Right cardiac atrium (tissue), 5 donors: ENCODE results near the gene METTL22. TPM values are rescaled to one million over a fixed set of nuclear protein-coding genes. Genes with fewer than 3 reads are reported as not detected.

Experiments
- ATAC-seq, 2 donors: fragments of 200-7000 bp; cut with Tn5 transposase; one replicate each; pipeline versions ENCODE4 v1.8.0 to v1.9.1; 2020; ENCODE audit warnings: moderate library complexity in 2 of 2, mild to moderate bottlenecking in 1 of 2
- DNase-seq, 3 donors: peaks; one replicate each; pipeline ENCODE4 v3.0.0-alpha.2; 2020
- H3K27ac ChIP-seq: one replicate; pipeline ENCODE4 v1.5.1; 2013; ENCODE audit warnings: mild to moderate bottlenecking, low read length, control low read depth, moderate library complexity
- H3K27me3 ChIP-seq: one replicate; pipeline ENCODE4 v1.6.1; 2013; ENCODE audit not compliant: control insufficient read depth, insufficient read depth
- H3K4me1 ChIP-seq: one replicate; pipeline ENCODE4 v1.6.1; 2013; ENCODE audit warnings: low read length; ENCODE audit not compliant: control insufficient read depth, insufficient read depth
- H3K4me3 ChIP-seq: one replicate; pipeline ENCODE4 v1.5.1; 2013; ENCODE audit warnings: low read length, control low read depth
- H3K9me3 ChIP-seq: one replicate; pipeline ENCODE4 v1.6.1; 2013; ENCODE audit warnings: low read length; ENCODE audit not compliant: control insufficient read depth
- WGBS: extraction: QIAGEN DNeasy Blood & Tissue Kit; methylation state at CpG from one replicate; pipeline ENCODE4 v1.1.7; 2013; 5-methylcytosine and 5-hydroxymethylcytosine counted together
- intact Hi-C, 4 donors: fragments of 100-400 bp; cut with DNase I; formaldehyde crosslinking; loops; one replicate each; pipeline versions ENCODE4 v1.11.0 to v1.14.0; 2022 to 2023
- polyA plus RNA-seq: library from polyadenylated mRNA; stranded (reverse); fragments of 200-250 nt; gene quantifications from one replicate; pipeline ENCODE4 v1.2.3, GENCODE V29; 2013
- total RNA-seq, 4 donors: library from RNA; stranded (reverse); fragmentation: NEBNext Ultra II Directional; extraction: Animal tissue kit (Norgen Biotek cat#: 25700); gene quantifications; one replicate each; pipeline ENCODE4 v1.2.1, GENCODE V29; 2021
- donor health status: healthy with polysubstance abuse.
- donor health status: DM: no; HTN: yes; CAD: no.
- donor health status: DM: no; HTN: no; CAD: no.
- donor health status: DM: no; HTN: yes; CAD: no; lungs with severe emphysema.
- donor health status: DM: yes; HTN: yes; CAD: no.

METTL22 gene
- total and polyA plus RNA-seq, 5 donors, result 26.9 to 37.3 (median 30.0) TPM

DNA sequence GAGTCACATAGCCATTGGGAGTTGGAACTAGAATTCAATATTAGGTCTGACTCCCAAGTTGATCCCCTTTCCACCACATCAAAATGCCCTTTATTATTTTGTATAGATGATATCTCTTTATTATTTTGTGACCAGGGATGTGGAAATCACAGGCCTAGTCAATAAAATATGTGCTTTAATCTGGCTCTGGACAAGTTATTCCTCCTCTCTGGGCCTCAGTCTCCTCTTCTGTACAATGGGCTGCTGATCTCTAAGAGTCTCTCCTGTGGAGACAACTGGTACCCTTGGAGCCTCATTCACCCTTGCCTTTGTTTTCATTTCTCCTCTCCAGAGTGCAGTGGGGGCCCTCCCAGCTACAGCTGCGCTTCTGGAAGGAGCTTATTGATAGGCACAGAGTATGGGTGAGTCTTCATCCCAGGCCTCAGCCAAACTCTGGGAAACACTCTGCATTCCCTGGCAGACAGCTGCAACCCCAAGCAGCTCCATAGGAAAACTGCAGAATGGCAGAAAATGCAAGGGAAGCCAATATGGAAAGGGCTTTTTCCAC is 48.6 kb downstream of the METTL22 start:
- WGBS, result 94% methylated on average over 1 of the region's 1 CpG
- ATAC-seq (no peak), DNase-seq (no peak)
- Histone ChIP-seq H3K4me3 (no peak overlapping the region), H3K4me1 (no peaks in the 10 kb centered on the region), H3K27ac (no peak overlapping the region), H3K9me3 (no peaks in the 10 kb centered on the region), H3K27me3 (no peaks in the 10 kb centered on the region)
- intact Hi-C loops, result loop anchor here in 2 of 4 donors (10.0 kb wide), 2 partner anchors 95 to 125 kb away; partner anchors contain the start of genes PMM2 (in 1 of the 2) and TMEM186 (in 1 of the 2)

DNA sequence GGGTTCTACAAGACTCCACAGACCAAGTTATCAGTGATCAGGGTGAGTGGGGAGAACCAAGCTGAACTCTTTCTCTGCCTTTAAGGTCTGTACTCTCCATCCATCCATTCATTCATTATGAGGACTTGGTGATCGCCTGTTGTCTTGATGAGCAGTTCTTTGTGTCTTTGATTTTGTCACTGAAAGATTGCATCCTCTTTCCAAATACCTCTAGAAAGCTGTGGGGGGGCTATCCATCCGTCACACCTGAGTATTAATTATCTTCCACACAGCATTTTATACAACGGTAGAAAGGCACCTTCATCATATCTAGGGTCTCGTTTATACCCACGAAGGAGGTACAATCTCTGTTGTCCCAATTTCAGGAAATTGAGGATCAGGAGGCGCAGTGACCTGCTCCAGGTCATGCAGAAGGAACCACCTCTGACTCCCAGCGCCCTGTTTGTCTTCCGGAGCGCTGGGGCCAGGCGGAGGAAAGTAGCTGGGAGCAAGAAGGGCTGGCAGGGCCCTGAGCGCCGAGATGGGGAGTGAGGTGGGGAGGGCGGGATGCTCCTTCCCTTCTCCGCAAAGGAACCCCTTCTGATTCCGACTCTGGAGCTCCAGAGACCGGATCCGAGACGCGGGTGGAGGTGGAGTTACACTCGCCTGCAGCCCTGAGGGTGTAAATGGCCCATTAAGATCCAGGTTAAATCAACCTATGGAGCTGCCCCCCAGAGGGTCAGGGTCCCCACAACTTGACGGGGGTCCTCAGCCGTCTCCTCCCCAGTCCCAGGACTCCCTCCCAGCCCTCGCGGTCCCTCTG is 52.3 kb downstream of the METTL22 start:
- DNase-seq (no peak), ATAC-seq (peak; percentile 65 to 68)
- no peaks in the 10 kb centered on the region for H3K27me3 ChIP-seq
- no peaks in the 10 kb centered on the region for H3K4me1 ChIP-seq
- WGBS, result 16% methylated on average over 24 of the region's 24 CpGs
- H3K4me3 ChIP-seq, result peak overlapping the region; percentile 79
- no peaks in the 10 kb centered on the region for H3K9me3 ChIP-seq
- intact Hi-C loops, result loop anchor here in 2 of 4 donors (10.0 kb wide), 2 partner anchors 91 to 121 kb away; partner anchors contain the start of genes PMM2 (in 1 of the 2) and TMEM186 (in 1 of the 2)
- H3K27ac ChIP-seq, result no peak overlapping the region

DNA sequence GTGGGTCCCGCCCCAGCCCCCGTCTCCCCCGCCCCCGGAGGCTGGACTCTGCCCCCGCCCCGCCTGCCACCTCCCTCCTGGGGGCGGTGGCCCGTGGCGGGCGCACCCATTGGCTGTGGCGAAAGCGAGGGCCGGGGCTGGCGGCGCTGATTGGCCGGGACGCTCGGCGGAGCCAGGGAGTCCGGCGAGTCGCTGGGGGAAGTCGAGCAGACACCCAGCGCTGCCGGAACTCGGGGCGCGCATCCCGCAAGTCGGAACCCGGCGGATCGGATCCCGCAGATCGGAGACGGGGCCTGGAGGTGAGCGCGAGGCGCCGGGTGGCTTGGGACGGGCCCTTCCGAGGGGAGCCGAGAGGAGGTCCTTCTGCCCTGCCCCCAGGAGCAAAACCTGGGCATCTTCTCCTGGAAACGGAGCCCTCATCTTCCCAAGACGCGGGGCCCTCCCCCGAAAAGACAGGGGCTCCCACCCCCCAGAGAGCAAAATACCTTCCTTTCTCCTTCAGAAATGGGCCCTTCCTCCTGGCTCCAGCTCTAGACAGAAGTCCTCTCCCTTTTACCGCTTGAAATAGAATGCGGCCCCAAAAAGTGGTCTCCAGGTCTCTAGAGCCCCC is 53.0 kb downstream of the METTL22 start, which contains the start of gene ABAT:
Gene ABAT (plus strand): TSS at position 205 of the 610 bp plus-strand sequence. CDS start 61,123 bp downstream, outside the sequence.
- H3K4me1 ChIP-seq, result no peaks in the 10 kb centered on the region
- H3K27me3 ChIP-seq, result no peaks in the 10 kb centered on the region
- DNase-seq (peak; percentile 91 to 97 (median 95)), ATAC-seq (peak; percentile 100)
- H3K27ac ChIP-seq, result no peak within 1 kb of the TSS
- H3K4me3 ChIP-seq, result peak within 1 kb of the TSS; percentile 79
- intact Hi-C loops, result loop anchor here in 2 of 4 donors (10.0 kb wide), 2 partner anchors 90 to 120 kb away; partner anchors contain the start of genes PMM2 (in 1 of the 2) and TMEM186 (in 1 of the 2)
- no peaks in the 10 kb centered on the region for H3K9me3 ChIP-seq
- 2% methylated on average over 49 of the region's 49 CpGs for WGBS

GRCh38 chr16:8675183-8676159 is 54.0 kb downstream of the METTL22 start:
- WGBS, result 59% methylated on average over 13 of the region's 13 CpGs
- intact Hi-C loops, result loop anchor here in 2 of 4 donors (10.0 kb wide), 2 partner anchors 89 to 119 kb away; partner anchors contain the start of genes PMM2 (in 1 of the 2) and TMEM186 (in 1 of the 2)

GRCh38 chr16:8676160-8676547 is 54.7 kb downstream of the METTL22 start:
- ATAC-seq, result no peak
- DNase-seq, result no peak
- Histone ChIP-seq H3K9me3 (no peaks in the 10 kb centered on the region), H3K27ac (no peak overlapping the region), H3K4me1 (no peaks in the 10 kb centered on the region), H3K4me3 (no peak overlapping the region), H3K27me3 (no peaks in the 10 kb centered on the region)
- intact Hi-C loops, result loop anchor here in 2 of 4 donors (10.0 kb wide), 2 partner anchors 89 to 119 kb away; partner anchors contain the start of genes PMM2 (in 1 of the 2) and TMEM186 (in 1 of the 2)
- 73% methylated on average over 5 of the region's 5 CpGs for WGBS

More at GRCh38 chr16:8675183-8676159, 54.0 kb downstream of the METTL22 start:
- no peaks in the 10 kb centered on the region for H3K27me3 ChIP-seq
- ATAC-seq, result no peak
- no peaks in the 10 kb centered on the region for H3K9me3 ChIP-seq
- H3K4me3 ChIP-seq, result peak overlapping the region; percentile 79
- H3K4me1 ChIP-seq, result no peaks in the 10 kb centered on the region
- no peak for DNase-seq
- no peak overlapping the region for H3K27ac ChIP-seq

DNA sequence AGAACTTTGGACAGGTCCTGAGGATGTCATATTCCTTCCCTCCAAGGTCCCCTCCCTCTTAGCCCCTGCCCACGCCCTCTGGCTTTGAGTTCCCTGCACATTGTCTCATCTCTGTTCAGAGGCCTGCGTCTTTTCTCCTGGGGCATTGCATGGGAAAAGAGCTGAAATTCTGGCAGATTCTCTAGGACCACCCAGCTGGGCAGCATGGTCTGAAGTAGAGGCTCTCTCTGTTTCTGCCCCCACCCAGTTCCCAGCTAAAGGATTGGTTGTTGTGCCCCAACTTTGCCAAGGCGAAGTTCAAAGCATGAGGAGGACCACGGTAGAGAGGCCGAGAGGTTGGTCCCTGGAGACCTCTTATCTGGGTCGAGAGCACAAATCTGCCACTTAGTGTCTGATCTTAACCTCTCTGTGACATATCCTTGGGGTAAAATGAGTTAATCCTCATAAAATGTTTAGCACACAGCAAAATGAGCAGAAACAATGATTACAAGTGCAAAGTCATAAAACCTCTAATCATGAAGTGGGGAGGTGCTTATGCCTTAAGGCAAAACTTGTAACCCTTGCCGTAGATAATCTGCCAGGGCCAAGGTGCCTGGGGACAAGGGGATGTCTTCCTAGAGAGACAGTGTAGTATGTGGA is 55.4 kb downstream of the METTL22 start:
- no peak for DNase-seq
- 78% methylated on average over 7 of the region's 7 CpGs for WGBS
- no peak for ATAC-seq
- Histone ChIP-seq H3K9me3 (no peaks in the 10 kb centered on the region), H3K27ac (no peak overlapping the region), H3K4me1 (no peaks in the 10 kb centered on the region), H3K27me3 (no peaks in the 10 kb centered on the region), H3K4me3 (no peak overlapping the region)
- intact Hi-C loops, result loop anchor here in 2 of 4 donors (10.0 kb wide), 2 partner anchors 88 to 118 kb away; partner anchors contain the start of genes PMM2 (in 1 of the 2) and TMEM186 (in 1 of the 2)

- no peak overlapping the region for H3K27ac ChIP-seq
- 95% methylated on average over 5 of the region's 5 CpGs for WGBS
- ATAC-seq (no peak), DNase-seq (no peak)
- no peaks in the 10 kb centered on the region for H3K27me3 ChIP-seq
- H3K9me3 ChIP-seq, result no peaks in the 10 kb centered on the region
- no peak overlapping the region for H3K4me3 ChIP-seq
- H3K4me1 ChIP-seq, result no peaks in the 10 kb centered on the region
- intact Hi-C loops, result loop anchor here in 2 of 4 donors (10.0 kb wide), 2 partner anchors 87 to 117 kb away; partner anchors contain the start of genes PMM2 (in 1 of the 2) and TMEM186 (in 1 of the 2)
These were observed 56.0 kb downstream of the METTL22 start for GRCh38 chr16:8677481-8677880.

DNA sequence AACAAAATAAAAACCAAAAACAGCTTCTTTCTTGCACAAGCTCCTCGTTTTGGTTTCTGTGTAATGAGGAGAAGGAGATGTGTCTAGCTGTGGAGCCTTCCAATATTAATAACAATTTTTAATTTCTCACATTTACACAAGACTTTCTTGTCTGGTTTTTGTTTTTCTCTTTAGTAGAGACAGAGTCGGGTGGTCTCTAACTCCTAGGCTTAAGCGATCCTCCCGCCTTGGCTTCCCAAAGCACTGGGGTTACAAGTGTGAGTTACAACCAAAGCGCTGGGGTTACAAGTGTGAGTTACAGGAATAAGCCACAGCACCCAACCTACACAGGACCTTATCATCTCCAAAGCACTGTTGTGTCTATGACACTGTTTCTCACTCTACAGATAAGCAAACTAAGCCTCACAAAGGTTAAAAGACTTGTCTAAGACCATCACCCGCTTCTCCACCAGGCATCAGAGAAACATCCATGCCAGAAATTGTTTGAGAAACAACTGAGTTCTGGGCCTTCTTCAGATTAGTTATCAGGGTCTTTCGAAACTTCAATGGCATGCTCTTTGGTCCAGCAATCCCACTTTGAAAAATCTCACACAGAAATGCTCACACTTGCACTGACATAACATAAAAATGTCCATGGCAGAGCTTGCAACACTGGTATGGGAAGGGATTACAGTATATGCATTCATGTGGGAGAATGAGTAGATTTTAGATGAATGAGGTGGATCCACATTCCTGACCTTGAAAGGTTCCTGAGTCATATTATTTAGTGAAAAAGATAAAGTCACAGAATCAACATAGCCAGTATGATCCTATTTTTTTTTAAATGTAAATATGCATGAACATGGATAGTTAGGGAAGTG is 56.8 kb downstream of the METTL22 start:
- H3K4me3 ChIP-seq, result no peak overlapping the region
- H3K9me3 ChIP-seq, result no peaks in the 10 kb centered on the region
- no peaks in the 10 kb centered on the region for H3K27me3 ChIP-seq
- H3K27ac ChIP-seq, result no peak overlapping the region
- DNase-seq, result no peak
- H3K4me1 ChIP-seq, result no peaks in the 10 kb centered on the region
- intact Hi-C loops, result loop anchor here in 2 of 4 donors (10.0 kb wide), 2 partner anchors 87 to 117 kb away; partner anchors contain the start of genes PMM2 (in 1 of the 2) and TMEM186 (in 1 of the 2)
- no peak for ATAC-seq
- 89% methylated on average over 7 of the region's 7 CpGs for WGBS

DNA sequence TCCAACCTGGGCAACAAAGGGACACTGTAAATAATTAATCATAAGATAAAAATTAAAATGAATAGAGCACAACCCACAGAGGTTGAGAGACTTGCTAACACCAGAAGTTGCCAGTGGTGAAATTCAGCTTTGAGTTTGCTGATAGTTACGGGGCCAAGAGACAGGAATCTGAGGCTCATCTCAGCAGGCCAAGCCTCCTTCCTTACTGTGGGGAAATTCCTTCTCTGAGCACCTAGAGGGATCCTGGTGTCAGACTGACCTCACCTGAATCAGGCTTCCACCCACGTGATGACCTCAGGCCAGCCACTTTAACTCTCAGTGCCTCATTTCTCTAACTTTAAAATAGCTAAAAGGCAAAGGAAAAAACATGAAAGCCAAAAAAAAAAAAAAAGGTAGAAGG is 57.7 kb downstream of the METTL22 start:
- Histone ChIP-seq H3K27me3 (no peaks in the 10 kb centered on the region), H3K27ac (no peak overlapping the region), H3K9me3 (no peaks in the 10 kb centered on the region), H3K4me3 (no peak overlapping the region), H3K4me1 (no peaks in the 10 kb centered on the region)
- intact Hi-C loops, result loop anchor here in 2 of 4 donors (10.0 kb wide), 2 partner anchors 86 to 116 kb away; partner anchors contain the start of genes PMM2 (in 1 of the 2) and TMEM186 (in 1 of the 2)
- ATAC-seq, result no peak
- 87% methylated on average over 2 of the region's 2 CpGs for WGBS
- DNase-seq, result no peak
